Measurements from ENCODE around the gene STK39.

GRCh38 chr2:168059758-168060157 is 187.6 kb downstream of the STK39 start:
- TF ChIP-seq EZH2 (IDR thresholded peaks at IDR 0.05; ENCODE audit: insufficient read depth, poor library complexity, severe bottlenecking) (no peak), EZH2phosphoT487 (IDR thresholded peaks at IDR 0.05; ENCODE audit: insufficient read depth, low read depth) (no peak)

Measured in GM23248 (cell line).